ENCODE measurements around the gene ELL2.

- TF ChIP-seq, protein P1, sequence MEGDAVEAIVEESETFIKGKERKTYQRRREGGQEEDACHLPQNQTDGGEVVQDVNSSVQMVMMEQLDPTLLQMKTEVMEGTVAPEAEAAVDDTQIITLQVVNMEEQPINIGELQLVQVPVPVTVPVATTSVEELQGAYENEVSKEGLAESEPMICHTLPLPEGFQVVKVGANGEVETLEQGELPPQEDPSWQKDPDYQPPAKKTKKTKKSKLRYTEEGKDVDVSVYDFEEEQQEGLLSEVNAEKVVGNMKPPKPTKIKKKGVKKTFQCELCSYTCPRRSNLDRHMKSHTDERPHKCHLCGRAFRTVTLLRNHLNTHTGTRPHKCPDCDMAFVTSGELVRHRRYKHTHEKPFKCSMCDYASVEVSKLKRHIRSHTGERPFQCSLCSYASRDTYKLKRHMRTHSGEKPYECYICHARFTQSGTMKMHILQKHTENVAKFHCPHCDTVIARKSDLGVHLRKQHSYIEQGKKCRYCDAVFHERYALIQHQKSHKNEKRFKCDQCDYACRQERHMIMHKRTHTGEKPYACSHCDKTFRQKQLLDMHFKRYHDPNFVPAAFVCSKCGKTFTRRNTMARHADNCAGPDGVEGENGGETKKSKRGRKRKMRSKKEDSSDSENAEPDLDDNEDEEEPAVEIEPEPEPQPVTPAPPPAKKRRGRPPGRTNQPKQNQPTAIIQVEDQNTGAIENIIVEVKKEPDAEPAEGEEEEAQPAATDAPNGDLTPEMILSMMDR (IDR thresholded peaks at IDR 0.05; ENCODE audit: low read depth, low read length), result no peak
- TF ChIP-seq, protein P2, sequence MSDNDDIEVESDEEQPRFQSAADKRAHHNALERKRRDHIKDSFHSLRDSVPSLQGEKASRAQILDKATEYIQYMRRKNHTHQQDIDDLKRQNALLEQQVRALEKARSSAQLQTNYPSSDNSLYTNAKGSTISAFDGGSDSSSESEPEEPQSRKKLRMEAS (IDR thresholded peaks at IDR 0.05; ENCODE audit: low read depth, low read length), result no peak
- no peak for TF ChIP-seq MYC (IDR thresholded peaks at IDR 0.05; ENCODE audit: low read depth, low read length)
Measured at GRCh38 chr5:95976606-95977005, 15.0 kb upstream of the ELL2 start.

All from NB4 (cell line).